Muscle layer of colon (tissue), 2 donors: ENCODE data around the gene PODN.

Source experiments
- H3K27ac ChIP-seq: one replicate; pipeline ENCODE4 v1.7.0; 2013; ENCODE audit warnings: low read depth, mild to moderate bottlenecking, low read length, moderate library complexity
- H3K27me3 ChIP-seq, 2 donors: one replicate each; pipeline ENCODE4 v1.7.0; 2013; ENCODE audit warnings: low read length in 2 of 2, mild to moderate bottlenecking in 2 of 2; ENCODE audit not compliant: insufficient read depth in 2 of 2, control insufficient read depth in 1 of 2
- H3K36me3 ChIP-seq: one replicate; pipeline ENCODE4 v1.7.0; 2013; ENCODE audit warnings: mild to moderate bottlenecking, low read length; ENCODE audit not compliant: insufficient read depth
- H3K4me1 ChIP-seq: one replicate; pipeline ENCODE4 v1.7.0; 2013; ENCODE audit warnings: mild to moderate bottlenecking, low read length; ENCODE audit not compliant: insufficient read depth
- H3K4me3 ChIP-seq, 2 donors: one replicate each; pipeline ENCODE4 v1.7.0; 2013; ENCODE audit warnings: low read length in 2 of 2, low read depth in 1 of 2, mild to moderate bottlenecking in 1 of 2, moderate library complexity in 1 of 2
- H3K9ac ChIP-seq: one replicate; pipeline ENCODE4 v1.7.0; 2013; ENCODE audit warnings: low read length
- H3K9me3 ChIP-seq: one replicate; pipeline ENCODE4 v1.7.0; 2013; ENCODE audit warnings: mild to moderate bottlenecking, low read length
- donor health status: abdominal sarcoma.
- donor health status: Adenocarcinoma of cecum.

Gene PODN

DNA sequence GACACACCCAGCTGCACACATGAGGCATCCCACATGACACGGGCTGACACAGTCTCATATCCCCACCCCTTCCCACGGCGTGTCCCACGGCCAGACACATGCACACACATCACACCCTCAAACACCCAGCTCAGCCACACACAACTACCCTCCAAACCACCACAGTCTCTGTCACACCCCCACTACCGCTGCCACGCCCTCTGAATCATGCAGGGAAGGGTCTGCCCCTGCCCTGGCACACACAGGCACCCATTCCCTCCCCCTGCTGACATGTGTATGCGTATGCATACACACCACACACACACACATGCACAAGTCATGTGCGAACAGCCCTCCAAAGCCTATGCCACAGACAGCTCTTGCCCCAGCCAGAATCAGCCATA, 22.6 kb downstream of the PODN start:
- Histone ChIP-seq H3K27ac (no peak overlapping the region), H3K4me1 (peaks cover 7% of the 10 kb centered on the region), H3K36me3 (peaks cover 57% of the 10 kb centered on the region), H3K27me3 (no peaks in the 10 kb centered on the region), H3K4me3 (no peak overlapping the region), H3K9me3 (no peaks in the 10 kb centered on the region), H3K9ac (no peak overlapping the region)

- Histone ChIP-seq H3K27me3 (no peaks in the 10 kb centered on the region), H3K4me1 (peaks cover 7% of the 10 kb centered on the region), H3K36me3 (peaks cover 53% of the 10 kb centered on the region), H3K4me3 (no peak overlapping the region), H3K27ac (no peak overlapping the region), H3K9ac (no peak overlapping the region), H3K9me3 (no peaks in the 10 kb centered on the region)
Measured at GRCh38 chr1:53085405-53085804, 23.4 kb downstream of the PODN start.

DNA sequence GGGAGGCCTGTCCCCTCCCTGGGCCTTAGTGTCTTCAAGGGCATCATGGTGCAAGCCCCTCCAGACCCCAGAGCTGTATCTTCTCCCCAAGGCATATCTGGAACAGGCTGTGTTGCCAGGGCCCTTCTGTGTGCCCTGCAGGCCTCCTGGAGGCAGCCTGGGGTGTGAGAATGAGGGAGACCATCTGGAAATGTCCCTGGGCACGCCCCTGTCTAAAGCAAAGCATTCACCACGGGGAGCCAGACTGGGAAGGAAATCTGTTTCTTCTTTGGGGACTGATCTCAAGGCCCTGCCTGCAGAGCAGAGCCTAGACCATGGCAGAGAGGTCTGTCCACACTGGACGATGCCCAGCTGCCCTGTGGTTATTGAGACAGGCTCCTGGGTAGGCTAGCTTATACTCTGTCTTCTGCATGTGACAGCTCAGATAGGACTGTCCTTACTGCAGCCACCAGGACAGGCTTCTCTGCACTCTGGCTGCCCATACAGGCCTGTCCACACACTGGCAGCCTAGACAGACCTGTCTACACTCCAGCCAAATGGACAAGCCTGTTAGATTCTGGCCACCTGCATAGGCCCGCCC, 24.6 kb downstream of the PODN start:
- peaks cover 41% of the 10 kb centered on the region for H3K36me3 ChIP-seq
- no peak overlapping the region for H3K9ac ChIP-seq
- H3K27me3 ChIP-seq, result no peaks in the 10 kb centered on the region
- H3K4me3 ChIP-seq, result no peak overlapping the region
- H3K4me1 ChIP-seq, result peaks cover 7% of the 10 kb centered on the region
- no peaks in the 10 kb centered on the region for H3K9me3 ChIP-seq
- H3K27ac ChIP-seq, result no peak overlapping the region

DNA sequence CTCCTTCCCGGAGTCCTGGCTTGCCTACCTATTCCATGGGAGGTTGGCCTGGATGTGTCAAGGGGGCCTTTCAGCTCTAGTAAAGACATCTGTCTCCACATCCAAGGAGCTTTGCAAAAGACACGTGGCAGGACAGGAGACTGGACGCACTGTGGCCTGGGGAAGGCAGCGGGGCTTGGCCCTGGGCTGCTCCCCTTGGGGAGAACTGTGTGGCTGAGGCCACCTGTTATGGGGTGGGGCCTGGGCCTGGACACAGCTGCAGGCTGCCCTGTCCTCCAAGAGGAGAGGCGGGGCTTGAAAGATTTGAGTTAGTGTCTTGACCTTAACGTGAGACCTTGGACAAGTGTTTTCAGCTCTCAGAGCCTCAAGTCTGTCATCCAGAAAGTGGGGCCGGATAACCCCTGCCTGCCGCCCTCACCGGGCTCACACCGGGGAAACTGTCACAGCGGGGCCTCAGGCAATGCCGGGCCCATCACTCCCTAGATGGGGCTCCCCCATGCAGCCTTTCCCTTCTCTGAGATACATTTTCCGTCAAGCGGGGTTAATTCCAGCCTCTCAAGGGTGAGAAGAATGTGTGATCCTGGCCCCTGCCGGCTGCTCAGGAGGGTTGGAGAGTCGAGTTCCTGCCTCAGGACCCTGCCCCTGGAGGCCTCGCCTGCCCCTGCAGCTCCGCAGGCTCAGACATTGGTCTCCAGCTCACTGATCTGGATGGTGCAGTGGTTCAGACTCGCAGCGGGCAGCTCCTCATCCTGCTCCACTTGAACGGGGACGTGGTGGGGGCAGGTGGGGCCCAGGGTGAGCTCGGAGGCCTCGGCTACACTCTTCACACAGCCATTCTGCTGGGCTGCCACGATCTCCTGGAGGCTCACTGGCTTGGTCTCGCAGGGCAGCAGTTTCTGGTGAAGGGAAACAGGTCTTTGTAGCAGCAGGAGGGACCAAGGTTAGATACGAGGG, 25.6 kb downstream of the PODN start:
- Histone ChIP-seq H3K4me1 (peaks cover 7% of the 10 kb centered on the region), H3K27me3 (no peaks in the 10 kb centered on the region), H3K9ac (no peak overlapping the region), H3K27ac (no peak overlapping the region), H3K4me3 (no peak overlapping the region), H3K9me3 (no peaks in the 10 kb centered on the region), H3K36me3 (peaks cover 31% of the 10 kb centered on the region)

DNA sequence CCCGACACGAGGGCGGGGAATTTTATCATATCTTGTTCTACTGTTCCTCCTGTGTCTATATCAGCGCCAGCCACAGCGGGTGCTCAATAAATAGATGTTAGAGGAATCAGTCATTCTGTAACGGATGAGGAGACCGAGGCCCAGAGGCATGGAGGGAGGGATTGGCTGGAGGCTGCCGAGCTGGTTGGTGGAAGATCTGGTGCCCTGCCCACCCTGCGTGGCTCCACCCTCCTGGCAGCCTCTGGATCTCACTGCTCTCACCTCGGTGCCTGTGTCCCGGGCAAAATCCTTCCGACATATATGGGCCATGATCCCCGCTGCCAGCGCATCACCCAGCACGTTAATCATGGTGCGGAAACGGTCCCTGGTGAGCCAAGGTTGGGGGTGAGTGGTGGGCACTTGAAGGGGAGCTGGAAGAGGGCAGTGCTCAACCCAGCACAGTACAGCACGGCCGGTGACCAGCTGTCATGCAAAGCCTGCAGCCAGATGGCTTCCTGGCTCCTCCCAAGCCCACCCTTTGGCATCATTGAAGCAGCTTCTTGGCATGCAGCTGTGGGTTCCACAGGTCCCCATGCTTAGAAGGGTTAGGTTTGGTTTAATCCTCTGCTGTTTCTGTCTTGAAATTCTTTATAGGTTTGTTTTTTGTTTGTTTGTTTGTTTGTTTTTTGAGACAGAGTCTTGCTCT, 26.7 kb downstream of the PODN start:
- peaks cover 20% of the 10 kb centered on the region for H3K36me3 ChIP-seq
- H3K9me3 ChIP-seq, result no peaks in the 10 kb centered on the region
- H3K27ac ChIP-seq, result no peak overlapping the region
- H3K4me3 ChIP-seq, result no peak overlapping the region
- no peaks in the 10 kb centered on the region for H3K27me3 ChIP-seq
- no peak overlapping the region for H3K9ac ChIP-seq
- peaks cover 7% of the 10 kb centered on the region for H3K4me1 ChIP-seq

DNA sequence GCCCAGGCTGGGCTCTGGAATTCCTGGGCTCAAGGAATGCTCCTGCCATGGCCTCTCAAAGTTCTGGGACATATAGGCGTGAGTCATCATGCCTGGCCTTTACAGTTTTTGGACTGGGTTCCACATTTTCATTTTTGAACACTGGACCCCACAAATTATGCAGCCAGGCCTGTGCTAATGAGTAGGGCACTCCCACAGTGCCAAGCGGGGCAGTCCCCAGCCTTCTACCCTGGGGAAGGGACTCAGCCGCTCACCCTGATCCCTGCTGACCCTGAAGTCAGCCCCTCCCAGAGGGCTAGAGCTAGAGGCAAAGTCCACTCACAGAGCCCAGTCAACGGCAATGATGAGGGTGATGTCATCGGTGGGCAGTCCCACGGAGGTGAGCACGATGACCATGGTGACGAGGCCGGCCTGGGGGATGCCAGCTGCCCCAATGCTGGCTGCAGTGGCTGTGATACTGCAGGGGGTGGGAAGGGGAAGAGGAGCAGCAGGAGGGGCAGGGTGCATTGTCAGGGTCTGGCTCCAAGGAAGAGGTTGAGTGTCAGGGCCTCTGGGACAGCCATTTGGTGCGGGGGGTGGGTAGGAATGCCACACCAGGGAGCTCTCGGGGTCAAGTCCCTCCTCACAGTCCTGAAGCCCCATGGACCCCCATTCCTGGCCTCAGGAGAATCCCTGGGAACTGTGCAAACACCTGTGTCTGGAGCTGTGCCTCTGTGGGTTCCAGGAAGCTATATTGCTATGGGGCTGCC, 27.6 kb downstream of the PODN start:
- Histone ChIP-seq H3K27ac (no peak overlapping the region), H3K4me1 (peaks cover 7% of the 10 kb centered on the region), H3K9me3 (no peaks in the 10 kb centered on the region), H3K36me3 (peaks cover 15% of the 10 kb centered on the region), H3K27me3 (no peaks in the 10 kb centered on the region), H3K9ac (no peak overlapping the region), H3K4me3 (no peak overlapping the region)

GRCh38 chr1:53090227-53091147, 28.5 kb downstream of the PODN start:
- H3K4me3 ChIP-seq, result no peak overlapping the region
- no peaks in the 10 kb centered on the region for H3K27me3 ChIP-seq
- peaks cover 9% of the 10 kb centered on the region for H3K36me3 ChIP-seq
- no peak overlapping the region for H3K27ac ChIP-seq
- H3K9me3 ChIP-seq, result no peaks in the 10 kb centered on the region
- H3K4me1 ChIP-seq, result peaks cover 7% of the 10 kb centered on the region
- H3K9ac ChIP-seq, result no peak overlapping the region

DNA sequence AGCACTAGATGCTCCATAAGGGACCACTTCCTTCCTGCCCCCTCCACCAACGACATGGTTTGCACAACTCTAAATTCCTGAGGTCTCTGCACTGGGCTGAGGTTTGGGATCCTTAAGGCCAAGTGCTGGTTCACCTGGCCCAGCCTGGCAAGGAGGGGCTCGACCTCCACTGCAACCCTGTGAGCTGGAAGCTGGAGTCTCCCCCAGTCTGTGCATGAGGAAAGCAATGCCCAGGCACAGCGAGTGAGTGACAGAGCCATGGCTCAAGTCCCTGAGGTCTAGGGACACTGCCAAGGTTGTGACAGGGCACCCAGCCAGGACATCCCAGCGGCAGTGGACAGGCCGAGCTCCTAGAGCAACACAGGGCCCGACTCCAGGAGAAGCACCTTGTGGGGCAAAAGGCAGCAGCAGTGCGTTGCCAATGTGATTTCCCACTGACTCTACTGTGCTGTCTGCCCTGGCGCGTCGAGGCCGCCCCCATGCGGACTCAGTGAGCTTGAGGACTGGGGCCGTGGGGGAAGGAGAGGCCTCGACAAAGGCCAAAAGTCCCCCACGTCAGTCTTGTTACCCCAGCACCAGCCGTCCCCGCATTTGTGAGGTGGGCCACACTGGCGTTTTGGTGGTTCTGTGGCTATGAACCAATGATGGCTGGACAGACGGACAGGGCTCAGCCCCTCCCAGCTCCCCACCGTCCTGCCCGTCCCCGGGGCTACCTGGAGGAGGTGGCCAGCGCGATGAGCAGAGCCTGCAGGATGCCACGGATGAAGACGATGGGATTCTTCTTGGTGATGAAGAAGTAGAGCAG, 30.0 kb downstream of the PODN start:
- no peak overlapping the region for H3K4me3 ChIP-seq
- no peaks in the 10 kb centered on the region for H3K9me3 ChIP-seq
- H3K36me3 ChIP-seq, result no peaks in the 10 kb centered on the region
- H3K4me1 ChIP-seq, result no peaks in the 10 kb centered on the region
- H3K9ac ChIP-seq, result no peak overlapping the region
- H3K27ac ChIP-seq, result no peak overlapping the region
- no peaks in the 10 kb centered on the region for H3K27me3 ChIP-seq

DNA sequence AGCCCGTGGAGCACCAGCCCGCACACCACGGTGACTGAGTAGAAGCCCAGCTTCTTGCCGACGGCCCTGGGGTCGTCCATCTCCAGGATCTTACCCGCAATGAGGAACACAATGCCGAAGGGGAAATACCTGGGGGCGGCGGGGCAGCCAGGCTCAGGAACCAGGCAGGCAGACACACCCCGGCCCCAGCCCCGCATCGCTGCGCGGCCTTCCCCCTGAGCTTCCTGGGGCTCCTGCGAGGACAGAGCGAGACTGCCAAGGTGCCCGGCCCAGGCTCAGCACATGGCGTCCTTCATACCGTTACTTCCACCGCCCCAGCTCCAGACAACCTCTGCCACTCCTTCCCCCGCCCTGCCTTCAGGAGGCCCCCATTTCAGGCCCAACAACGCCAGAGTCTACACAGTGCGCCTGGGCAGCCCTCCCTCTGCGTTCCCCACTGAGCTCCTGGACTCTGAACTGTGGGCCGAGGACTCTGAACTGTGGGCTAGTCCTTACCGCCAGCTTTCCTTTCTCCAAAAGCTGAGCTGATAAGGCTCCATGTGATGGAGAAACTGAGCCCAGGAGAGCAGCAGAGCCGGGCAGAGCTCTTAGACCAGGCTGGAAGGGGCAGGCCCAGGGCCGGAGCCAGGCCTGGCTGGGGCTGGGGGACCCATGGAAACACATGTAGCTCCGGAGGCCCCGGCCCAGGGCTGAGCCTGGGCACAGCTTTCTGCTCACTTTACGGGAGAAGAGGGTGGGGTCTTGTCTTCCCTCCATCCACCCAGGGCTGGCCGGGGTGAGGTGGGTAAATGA, 30.8 kb downstream of the PODN start:
- H3K9me3 ChIP-seq, result no peaks in the 10 kb centered on the region
- H3K4me1 ChIP-seq, result no peaks in the 10 kb centered on the region
- no peaks in the 10 kb centered on the region for H3K27me3 ChIP-seq
- H3K36me3 ChIP-seq, result no peaks in the 10 kb centered on the region
- H3K27ac ChIP-seq, result no peak overlapping the region
- no peak overlapping the region for H3K9ac ChIP-seq
- no peak overlapping the region for H3K4me3 ChIP-seq
